Smooth muscle cell (in vitro differentiated cells): ENCODE results near the gene ZNF554. TPM values are rescaled to one million over a fixed set of nuclear protein-coding genes. Genes with fewer than 3 reads are reported as not detected.
"Not testable (repeated sequence)": the region's sequence is repeated elsewhere in the genome, so short reads cannot be mapped to it uniquely, and the experiment has no call there.

Experiments
- DNase-seq: peaks from one replicate; lab custom pipeline; 2025; ENCODE audit not compliant: unreplicated experiment; lab: John Stamatoyannopoulos, UW
- H2AFZ ChIP-seq: fragments of 200-600 bp; sonication (generic); 2 replicates; pipeline ENCODE4 v1.6.0; 2016; ENCODE audit warnings: antibody characterized with exemption, low read depth, mild to moderate bottlenecking
- H3F3A ChIP-seq: fragments of 200-600 bp; sonication (generic); 2 replicates; pipeline ENCODE4 v1.6.0; 2017; ENCODE audit warnings: antibody characterized with exemption, low read depth
- H3K27ac ChIP-seq: fragments of 200-600 bp; sonication (generic); 2 replicates; pipeline ENCODE4 v1.5.1; 2016; ENCODE audit warnings: low read depth, mild to moderate bottlenecking
- H3K27me3 ChIP-seq: fragments of 200-600 bp; sonication (generic); 2 replicates; pipeline ENCODE4 v1.6.1; 2016; ENCODE audit warnings: low read depth, mild to moderate bottlenecking
- H3K36me3 ChIP-seq: fragments of 200-600 bp; sonication (generic); 2 replicates; pipeline ENCODE4 v1.5.1; 2016; ENCODE audit warnings: low read depth
- H3K4me1 ChIP-seq: fragments of 200-600 bp; sonication (generic); 2 replicates; pipeline ENCODE4 v1.5.1; 2016; ENCODE audit warnings: low read depth
- H3K4me2 ChIP-seq: fragments of 200-600 bp; sonication (generic); 2 replicates; pipeline ENCODE4 v1.6.0; 2016; ENCODE audit warnings: mild to moderate bottlenecking
- H3K4me3 ChIP-seq: fragments of 200-600 bp; sonication (generic); 2 replicates; pipeline ENCODE4 v1.5.1; 2016; ENCODE audit warnings: mild to moderate bottlenecking
- H3K79me2 ChIP-seq: fragments of 200-600 bp; sonication (generic); 2 replicates; pipeline ENCODE4 v1.6.0; 2016; ENCODE audit warnings: low read depth, mild to moderate bottlenecking
- H3K9ac ChIP-seq: fragments of 200-600 bp; sonication (generic); 2 replicates; pipeline ENCODE4 v1.6.0; 2016; ENCODE audit warnings: low read depth
- H3K9me3 ChIP-seq: fragments of 200-600 bp; sonication (generic); replicated peaks from 2 replicates; pipeline ENCODE4 v1.5.1; 2016; ENCODE audit warnings: low read depth
- H4K20me1 ChIP-seq: fragments of 200-600 bp; sonication (generic); 2 replicates; pipeline ENCODE4 v1.6.0; 2016; ENCODE audit warnings: low read depth
- CTCF ChIP-seq: fragments of 200-600 bp; sonication (generic); IDR thresholded peaks from 2 replicates; pipeline ENCODE4 v1.5.1; 2017; ENCODE audit warnings: borderline replicate concordance, mild to moderate bottlenecking, antibody characterized with exemption; ENCODE audit not compliant: insufficient read depth, poor library complexity, severe bottlenecking
- WGBS: methylation state at CpG from one replicate; pipeline ENCODE4 v1.1.7; 2016; ENCODE audit warnings: low lambda C conversion rate; 5-methylcytosine and 5-hydroxymethylcytosine counted together
- polyA plus RNA-seq: library from polyadenylated mRNA; unstranded; fragments of >200 nt; fragmentation: Nextera tagmentation; extraction: Ambion mirVana; gene quantifications from 2 replicates; pipeline ENCODE4 v1.2.1, GENCODE V29; 2016
- total RNA-seq: library from RNA; depleted of rRNA; stranded (reverse); fragments of >200 nt; gene quantifications from 2 replicates; pipeline ENCODE4 v1.2.3, GENCODE V29; 2014

ZNF554 gene
- total and polyA plus RNA-seq, 2 experiments from 2014 or later: 2.3 to 4.8 TPM

DNA sequence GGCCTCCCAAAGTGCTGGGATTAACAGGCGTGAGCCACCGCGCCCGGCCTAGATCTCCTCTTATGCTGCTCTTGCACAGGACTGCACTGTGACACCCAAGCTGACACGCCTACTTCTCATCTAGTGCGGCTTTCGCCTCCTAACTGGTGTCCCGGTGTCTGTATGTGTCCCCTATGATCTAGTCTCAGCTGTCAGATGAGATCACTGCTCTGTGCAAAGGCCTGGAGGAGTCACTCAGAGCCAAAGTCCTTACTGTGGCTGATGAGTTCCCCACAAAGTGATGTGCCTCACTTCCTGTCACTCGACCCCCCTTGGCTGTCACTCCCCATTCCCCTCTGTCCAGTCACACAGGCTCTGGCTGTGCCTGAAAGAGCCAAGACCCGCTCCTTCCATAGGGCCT is 50.0 kb downstream of the ZNF554 start:
- Histone ChIP-seq H3K4me2 (no peak overlapping the region), H3K27me3 (no peaks in the 10 kb centered on the region), H3K4me1 (no peaks in the 10 kb centered on the region), H2AFZ (no peak overlapping the region), H3F3A (no peaks in the 10 kb centered on the region), H3K9ac (no peak overlapping the region), H3K36me3 (no peaks in the 10 kb centered on the region), H3K79me2 (no peaks in the 10 kb centered on the region), H4K20me1 (no peaks in the 10 kb centered on the region), H3K9me3 (no peaks in the 10 kb centered on the region), H3K4me3 (no peak overlapping the region), H3K27ac (no peak overlapping the region)
- 95% methylated on average over 10 of the region's 10 CpGs for WGBS
- no peak for TF ChIP-seq CTCF
- DNase-seq: no peak

- H4K20me1 ChIP-seq, H3K36me3 ChIP-seq, H3K4me1 ChIP-seq, H3K79me2 ChIP-seq, H3K27me3 ChIP-seq, H3F3A ChIP-seq, H3K4me2 ChIP-seq, H3K4me3 ChIP-seq, H2AFZ ChIP-seq, H3K9me3 ChIP-seq, DNase-seq, H3K9ac ChIP-seq, H3K27ac ChIP-seq: not testable (repeated sequence)
- WGBS: 32% methylated on average over 3 of the region's 11 CpGs
Observed at GRCh38 chr19:2872175-2872574, 52.5 kb downstream of the ZNF554 start.

- Histone ChIP-seq H3K27ac (no peak overlapping the region), H4K20me1 (no peaks in the 10 kb centered on the region), H3K9ac (no peak overlapping the region), H3F3A (no peaks in the 10 kb centered on the region), H3K4me1 (no peaks in the 10 kb centered on the region), H2AFZ (no peak overlapping the region), H3K4me3 (no peak overlapping the region), H3K79me2 (no peaks in the 10 kb centered on the region), H3K27me3 (no peaks in the 10 kb centered on the region), H3K9me3 (no peaks in the 10 kb centered on the region), H3K4me2 (no peak overlapping the region), H3K36me3 (no peaks in the 10 kb centered on the region)
- 90% methylated on average over 32 of the region's 32 CpGs for WGBS
- DNase-seq: no peak
- TF ChIP-seq CTCF: no peak
Observed at GRCh38 chr19:2877398-2878331, 58.0 kb downstream of the ZNF554 start.

DNA sequence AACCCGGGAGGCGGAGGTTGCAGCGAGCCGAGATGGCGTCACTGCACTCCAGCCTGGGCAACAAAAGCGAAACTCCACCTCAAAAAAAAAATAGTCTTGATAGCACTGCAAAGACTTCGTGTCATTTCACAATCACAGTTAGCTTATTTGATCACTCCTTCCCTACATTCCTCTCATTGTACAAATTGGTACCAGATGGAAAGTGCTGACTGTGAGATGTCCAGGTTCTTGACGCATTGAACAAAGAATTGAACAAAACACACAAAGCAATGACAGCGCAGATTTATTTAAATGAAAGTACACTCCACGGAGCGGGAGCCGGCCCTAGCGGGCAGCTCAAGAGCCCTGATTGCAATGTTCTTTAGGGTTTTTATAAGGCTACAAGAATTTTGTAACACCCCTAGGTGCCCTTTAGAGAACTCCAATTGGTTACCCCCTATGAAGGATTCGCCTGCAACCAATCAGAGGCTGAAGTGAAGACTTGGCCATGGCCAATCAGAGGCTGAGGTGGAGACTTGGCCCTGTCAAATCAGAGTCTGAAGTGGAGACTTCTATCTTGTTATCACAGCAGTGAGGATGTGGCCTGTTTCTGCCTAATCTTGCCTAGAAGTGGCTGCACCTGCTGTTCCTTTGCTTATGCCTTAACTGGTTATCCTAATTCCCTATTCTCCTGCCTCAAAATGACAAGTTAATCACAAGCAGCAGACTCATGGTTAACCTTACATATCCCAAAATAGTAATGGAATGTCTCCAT is 64.2 kb downstream of the ZNF554 start:
- Histone ChIP-seq H3K9ac (no peak overlapping the region), H4K20me1 (no peaks in the 10 kb centered on the region), H3K4me1 (no peaks in the 10 kb centered on the region), H3K36me3 (no peaks in the 10 kb centered on the region), H3F3A (no peaks in the 10 kb centered on the region), H2AFZ (no peak overlapping the region), H3K4me2 (no peak overlapping the region), H3K27me3 (no peaks in the 10 kb centered on the region), H3K27ac (no peak overlapping the region), H3K79me2 (no peaks in the 10 kb centered on the region), H3K4me3 (no peak overlapping the region), H3K9me3 (no peaks in the 10 kb centered on the region)
- TF ChIP-seq CTCF: no peak
- WGBS: 90% methylated on average over 14 of the region's 14 CpGs
- DNase-seq: no peak
